ENCODE measurements around the gene HDAC10. TPM values are rescaled to one million over a fixed set of nuclear protein-coding genes. Genes with fewer than 3 reads are reported as not detected.

The HDAC10 gene
- polyA plus RNA-seq, 1 donor: 20.5 TPM

DNA sequence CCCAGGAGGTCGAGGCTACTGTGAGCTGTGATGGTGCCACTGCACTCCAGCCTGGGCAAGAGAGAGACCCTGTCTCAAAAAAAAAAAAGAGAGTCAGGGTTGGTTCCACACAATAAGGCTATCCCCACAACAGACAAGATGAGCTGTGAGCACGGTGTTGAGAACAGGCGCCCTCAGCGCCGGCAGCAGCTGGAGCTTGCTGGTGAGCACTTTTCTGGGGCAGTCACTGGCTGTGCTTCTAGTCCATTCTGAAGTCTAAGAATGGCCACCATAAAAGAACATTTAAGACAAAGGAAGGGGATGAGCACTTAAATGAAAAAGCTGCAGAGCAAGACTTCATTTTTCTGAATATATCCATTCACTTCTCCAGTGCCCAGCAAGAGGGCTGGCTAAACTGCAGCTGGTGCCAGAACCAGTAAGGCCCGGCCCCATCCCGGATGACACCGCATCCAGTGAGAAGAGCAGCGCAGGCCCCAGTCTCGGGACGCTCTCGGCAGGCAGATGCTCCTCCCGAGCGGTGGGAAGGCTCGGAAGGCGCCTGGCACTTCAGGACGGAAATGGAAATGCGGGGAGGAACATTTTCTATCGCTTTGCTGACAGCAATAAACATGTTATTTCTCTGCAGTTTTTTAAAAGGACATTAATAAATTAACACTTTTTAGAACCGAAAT is 18.4 kb downstream of the HDAC10 start:
- no peak for DNase-seq

DNA sequence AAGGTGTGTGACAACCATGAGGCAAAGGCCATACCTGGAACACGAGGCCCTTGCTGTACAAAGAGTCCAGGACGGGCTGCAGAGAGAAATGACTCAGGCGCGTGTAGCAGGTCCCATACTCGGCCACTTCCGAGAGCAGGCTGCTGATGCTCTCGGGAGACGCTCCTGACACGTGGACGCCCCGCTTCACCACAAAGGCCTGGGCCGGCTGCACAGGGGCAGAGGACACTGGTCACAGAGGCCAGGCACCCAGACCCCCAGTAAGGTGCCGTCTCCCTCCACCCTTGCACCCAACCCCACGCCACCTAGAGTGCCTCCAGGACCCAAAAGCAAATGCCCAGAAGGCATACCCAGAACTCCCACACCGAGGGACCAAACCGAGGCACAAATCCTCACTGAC is 21.7 kb downstream of the HDAC10 start:
- no peak for DNase-seq

DNA sequence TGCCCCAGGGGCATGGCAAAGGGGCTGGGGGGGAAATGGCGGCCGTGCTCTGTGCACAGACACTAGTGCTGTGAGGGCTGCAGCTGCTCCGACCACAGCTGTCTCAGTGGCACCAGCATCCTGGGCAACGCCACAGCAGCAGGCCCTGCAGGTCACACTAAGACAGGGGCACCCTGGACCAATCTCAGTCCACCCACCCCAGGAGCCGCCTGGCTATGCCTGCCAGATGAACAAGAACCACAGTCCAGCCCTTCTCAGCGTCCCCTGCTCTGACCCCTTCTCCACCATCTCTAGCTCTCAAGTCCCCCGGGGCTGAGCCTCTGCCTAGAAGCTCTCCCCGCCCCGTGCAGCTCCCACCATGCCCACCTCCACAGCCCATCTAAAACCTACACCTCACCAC is 22.7 kb downstream of the HDAC10 start:
- no peak for DNase-seq

DNA sequence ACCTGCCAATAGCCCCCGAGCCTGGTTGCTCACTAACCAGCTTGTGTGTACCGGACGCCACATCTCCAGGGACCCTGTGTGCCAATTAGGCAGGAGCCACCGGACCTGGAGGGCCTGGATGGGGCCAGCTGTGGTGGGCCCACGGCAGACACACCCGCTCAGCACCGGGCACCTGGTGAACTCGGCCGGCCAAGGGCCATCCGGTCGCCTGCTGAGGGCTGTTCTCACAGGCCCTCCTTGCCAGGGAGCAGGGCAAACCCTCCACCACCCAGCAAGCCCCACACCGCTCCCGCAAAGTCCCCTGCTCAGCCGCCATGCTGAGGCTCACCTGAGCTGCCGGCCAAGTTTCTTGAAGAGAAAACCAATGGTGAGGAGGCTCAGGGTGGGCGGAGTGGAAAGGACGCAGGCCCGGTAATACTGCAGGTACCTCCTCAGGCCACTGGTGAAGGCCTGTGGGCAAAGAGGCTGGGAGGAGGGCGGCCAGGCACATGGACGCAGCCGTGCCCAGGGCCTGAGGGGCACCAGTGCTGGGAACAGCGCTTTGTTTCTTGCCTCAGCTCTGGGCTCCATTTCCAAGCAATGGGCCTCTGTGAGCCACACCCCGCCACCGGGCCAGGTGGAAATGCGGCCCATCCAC is 23.4 kb downstream of the HDAC10 start:
- no peak for DNase-seq

DNA sequence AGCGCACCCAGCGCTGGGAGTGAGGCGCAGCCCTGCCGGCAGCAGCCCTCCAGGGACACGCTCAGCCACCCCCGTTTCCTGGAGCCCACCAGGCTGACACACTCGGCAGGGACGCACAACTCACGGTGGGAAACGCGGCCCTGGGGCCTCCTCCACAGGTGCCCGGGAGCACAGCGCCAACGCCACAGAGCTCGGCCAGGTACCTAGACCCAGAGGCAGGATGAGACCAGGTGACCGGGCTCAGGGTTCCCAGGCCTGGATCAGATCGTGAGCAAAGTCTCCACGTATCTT is 24.2 kb downstream of the HDAC10 start:
- no peak for DNase-seq

DNA sequence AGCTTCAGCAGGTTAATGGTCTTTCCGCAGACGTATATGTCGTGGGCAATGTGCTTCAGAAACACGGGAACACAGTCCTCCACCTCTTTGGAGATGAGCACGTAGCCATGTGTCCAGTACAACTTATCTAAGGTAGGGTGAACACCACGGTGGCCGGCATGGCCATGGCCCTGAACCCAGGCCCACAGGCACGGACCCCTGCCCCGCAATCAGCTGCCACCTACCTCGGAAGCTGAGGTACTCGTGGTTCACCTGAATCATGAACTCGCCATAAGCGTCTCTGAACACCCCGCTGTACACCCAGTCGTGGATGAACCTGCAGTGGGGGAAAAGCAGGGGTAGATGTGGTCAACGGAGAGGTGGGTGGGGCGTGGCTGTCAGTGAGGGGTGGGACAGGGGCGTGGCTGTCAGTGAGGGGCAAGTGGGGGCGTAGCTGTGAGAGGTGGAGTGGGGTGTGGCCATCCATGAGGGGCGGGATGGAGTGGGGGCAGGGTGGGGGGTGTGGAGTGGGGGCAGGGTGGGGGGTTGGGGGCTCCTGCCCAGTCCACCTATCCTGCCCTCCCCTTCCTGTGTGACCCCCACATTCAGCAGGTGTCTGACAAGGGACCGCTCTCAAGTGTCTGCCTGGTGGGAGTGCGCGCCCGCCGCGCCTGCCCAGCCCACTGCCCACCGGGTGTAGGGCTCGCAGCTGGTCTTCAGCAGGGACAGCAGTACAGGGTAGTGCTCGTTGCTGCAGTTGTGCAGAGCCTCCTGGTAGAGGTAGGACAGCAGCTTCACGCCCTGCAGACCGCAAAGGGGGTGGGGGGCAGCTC is 24.8 kb downstream of the HDAC10 start:
- DNase-seq: no peak

DNA sequence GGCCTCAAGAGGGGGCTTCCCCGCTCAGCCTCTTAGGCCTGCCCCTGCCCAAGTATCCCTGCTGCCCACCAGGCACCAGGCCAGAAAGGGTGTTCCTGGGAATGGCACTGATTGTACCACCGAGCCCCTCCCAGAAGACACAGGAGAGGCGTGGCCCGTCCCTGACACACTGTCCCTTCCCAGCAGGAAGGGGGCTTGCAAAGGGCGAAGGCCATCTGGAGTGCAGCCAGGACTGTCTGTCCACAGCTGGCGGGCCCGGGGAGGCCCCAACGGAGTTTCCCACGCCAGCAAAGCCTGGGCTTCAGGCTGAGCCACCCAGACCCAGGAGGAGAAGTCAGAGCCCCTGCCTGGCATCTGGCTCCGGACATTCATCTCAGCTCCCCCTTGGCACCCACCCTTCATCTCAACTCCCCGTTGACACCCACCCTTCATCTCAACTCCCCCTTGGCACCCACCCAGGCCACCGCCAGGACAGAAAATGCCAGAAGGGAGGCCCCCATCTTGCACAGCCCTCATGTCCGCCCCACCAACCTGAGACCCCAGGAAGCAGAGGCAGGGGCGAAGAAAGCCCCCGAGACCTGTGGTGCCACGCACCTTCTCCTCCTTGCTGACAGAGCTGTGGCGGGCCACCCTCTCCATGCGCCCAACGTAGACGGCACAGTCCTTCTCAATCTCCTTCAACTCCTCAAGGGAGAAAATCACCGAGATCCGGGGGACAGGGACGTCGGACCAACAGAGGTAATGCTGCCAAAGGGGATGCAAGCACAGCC is 25.7 kb downstream of the HDAC10 start:
- DNase-seq: no peak

DNA sequence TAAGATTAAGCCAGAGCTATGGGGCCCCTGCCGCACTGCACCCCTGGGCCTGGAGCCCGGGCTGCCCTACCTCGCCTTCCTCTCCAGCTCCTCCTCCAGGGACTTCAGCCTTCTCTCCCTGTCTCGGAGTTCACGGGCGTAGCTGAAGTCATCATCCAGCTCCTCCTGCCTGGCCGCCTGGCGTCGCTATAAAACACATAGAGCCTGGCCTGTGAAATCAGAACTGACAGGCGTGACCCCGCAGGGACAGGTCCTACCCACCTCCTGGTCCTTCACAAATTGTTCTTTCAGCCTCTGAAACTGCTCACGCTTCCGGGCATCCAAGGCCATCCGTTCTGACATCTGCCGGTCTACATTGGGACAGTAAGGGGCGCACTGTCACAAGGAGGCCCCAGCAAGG is 27.0 kb downstream of the HDAC10 start:
- DNase-seq: no peak

DNA sequence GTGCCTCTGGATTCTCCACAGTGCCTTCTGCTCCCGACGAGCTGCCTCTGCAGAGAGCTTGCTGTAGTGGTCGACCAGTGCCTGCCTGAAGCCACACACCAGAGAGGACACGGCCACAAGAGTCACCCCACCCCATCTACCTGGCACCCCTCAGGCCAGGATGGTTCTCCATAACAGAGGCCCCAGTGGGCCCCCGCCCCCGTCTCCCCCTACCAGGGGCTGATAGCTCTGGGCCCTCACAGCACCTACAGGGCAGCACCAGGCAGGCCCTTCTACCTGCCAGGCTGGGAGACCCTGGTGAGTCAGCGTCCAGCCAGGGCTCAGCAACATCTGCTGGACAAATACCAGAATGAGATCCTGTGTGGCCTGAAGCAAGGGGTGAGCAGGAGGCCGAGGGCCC is 28.6 kb downstream of the HDAC10 start:
- no peak for DNase-seq

DNA sequence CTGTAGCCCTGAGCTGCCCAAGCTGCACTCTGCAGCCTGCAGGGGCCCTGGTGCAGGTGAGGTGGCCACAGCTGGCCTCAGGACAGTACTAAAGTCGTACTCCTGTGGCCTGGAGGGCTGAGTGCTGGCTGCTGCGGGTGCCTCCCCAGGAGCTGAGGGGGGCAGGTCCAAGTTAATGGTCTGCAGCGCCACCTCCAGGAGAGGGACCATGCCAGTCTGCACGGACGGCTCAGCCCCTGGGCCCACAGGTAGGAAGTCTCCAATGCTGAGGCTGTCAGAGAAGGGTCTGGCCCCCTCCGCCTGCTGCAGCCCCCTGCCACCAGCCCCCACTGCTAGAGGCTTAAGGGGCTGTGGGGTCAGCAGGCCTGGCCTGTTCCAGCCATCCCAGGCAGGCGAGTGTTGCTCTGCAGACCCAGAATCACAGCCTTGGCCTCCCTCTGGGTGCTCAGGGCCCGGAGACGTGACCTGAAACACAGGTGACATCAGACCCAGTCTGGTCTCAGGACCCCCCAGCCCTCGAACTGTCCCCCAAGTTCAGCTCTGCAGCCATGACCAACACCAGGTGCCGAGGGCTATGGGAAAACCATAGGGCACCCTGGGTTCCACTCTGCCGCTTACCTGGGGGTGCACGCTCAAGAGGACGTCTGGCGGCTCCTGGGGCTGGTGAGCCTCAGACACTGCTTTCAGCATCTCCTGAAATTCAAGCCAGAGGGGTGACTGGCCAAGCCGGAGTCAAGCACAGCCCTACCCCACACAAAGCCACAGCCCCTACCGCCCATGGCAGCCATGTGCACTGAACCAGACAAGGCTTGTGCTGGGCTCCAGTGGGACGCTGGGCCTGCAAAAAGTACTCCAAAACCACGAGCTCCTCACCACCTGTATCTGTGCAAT is 29.4 kb downstream of the HDAC10 start:
- DNase-seq: no peak

DNA sequence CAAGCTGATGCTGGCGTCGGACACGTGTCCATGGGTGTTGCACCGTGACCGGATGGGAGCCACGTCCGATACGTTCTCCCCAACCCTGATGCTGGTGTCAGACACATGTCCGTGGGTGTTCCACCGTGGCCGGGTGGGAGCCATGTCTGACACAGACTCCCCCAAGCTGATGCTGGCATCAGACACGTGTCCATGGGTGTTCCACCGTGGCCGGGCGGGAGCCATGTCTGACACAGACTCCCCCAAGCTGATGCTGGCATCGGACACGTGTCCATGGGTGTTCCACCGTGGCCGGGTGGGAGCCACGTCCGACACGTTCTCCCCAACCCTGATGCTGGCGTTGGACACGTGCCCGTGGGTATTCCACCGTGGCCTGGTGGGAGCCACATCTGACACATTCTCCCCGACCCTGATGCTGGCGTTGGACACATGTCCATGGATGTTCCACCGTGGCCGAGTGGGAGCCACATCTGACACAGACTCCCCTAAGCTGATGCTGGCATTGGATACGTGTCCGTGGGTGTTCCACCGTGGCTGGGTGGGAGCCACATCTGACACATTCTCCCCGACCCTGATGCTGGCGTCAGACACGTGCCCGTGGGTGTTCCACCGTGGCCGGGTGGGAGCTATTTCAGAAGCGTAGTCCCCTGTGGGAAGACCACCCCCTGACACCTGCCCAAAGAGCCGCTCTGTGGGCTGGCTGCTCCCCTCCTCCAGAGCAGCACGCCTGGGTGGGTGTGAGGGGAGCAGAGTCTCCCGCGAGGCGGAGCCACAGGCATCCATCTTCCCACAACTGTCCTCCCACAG is 30.3 kb downstream of the HDAC10 start:
- DNase-seq: no peak

DNA sequence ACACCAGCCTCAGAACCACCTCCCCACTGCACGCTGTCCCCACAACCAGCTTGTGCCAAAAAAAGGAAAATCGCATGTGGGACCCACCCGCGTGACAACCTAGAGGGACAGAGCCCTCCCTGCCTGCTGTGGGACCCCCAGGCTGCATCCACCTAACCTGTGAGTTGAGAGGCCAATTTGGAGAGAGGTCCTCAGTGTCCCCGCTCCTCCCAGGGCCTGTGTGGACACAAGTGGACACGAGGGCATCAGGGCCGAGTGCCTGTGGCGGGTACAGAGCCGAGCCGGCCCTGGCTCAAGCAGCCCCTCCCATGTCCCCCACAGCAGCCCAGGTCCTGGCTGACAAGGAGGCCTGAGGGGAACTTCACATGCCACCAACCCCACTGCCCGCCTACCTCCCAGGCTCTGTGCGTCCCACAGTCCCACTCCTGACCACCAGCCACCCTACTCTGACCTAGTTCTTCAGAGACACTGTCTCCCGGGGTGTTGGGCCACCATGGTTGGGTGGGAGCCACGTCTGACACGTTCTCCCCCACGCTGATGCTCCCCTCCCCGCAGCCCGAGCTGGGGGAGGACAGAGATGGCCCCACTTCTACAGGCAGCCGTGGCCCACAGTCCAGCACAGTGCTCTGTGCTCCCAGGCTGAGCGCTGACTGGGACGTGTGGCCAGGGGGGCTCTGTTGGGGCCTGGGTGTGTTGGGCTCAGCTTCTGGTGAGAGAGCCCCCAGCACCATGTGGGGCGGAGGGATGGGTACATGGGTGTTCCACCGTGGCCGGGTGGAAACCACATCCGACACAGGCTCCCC is 31.1 kb downstream of the HDAC10 start:
- no peak for DNase-seq

DNA sequence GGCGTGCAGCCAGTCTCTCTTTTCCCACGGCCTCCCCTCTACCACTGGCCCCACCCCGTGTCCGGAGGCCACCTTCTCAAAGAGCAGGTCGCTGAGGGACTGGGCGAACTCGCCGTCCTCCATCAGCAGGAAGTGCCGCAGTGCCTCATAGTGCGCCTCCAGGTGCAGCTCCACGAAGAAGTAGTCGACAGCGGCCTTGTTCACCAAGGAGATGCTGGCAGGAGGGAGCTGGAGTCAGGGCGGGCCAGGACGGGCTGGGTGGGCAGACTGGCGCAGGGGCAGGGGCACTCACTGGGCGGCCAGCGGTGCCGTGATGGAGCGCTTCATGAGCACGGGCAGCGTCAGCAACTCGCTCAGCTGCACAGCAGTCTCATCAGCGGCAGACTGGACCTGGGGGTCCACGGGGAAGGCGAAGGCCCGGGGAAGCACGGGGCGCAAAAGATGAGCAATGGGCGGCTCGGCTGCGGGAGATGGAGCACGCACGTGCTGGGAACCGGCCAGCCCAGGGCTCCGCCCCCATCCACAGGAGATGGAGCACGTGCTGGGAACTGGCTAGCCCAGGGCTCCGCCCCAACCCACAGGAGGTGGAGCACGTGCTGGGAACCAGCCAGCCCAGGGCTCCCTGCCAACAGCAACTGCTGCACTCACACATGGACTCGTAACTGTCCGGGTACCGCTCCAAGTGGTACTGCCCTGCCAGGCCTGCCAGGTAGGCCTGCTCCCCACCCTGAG is 31.9 kb downstream of the HDAC10 start:
- no peak for DNase-seq

DNA sequence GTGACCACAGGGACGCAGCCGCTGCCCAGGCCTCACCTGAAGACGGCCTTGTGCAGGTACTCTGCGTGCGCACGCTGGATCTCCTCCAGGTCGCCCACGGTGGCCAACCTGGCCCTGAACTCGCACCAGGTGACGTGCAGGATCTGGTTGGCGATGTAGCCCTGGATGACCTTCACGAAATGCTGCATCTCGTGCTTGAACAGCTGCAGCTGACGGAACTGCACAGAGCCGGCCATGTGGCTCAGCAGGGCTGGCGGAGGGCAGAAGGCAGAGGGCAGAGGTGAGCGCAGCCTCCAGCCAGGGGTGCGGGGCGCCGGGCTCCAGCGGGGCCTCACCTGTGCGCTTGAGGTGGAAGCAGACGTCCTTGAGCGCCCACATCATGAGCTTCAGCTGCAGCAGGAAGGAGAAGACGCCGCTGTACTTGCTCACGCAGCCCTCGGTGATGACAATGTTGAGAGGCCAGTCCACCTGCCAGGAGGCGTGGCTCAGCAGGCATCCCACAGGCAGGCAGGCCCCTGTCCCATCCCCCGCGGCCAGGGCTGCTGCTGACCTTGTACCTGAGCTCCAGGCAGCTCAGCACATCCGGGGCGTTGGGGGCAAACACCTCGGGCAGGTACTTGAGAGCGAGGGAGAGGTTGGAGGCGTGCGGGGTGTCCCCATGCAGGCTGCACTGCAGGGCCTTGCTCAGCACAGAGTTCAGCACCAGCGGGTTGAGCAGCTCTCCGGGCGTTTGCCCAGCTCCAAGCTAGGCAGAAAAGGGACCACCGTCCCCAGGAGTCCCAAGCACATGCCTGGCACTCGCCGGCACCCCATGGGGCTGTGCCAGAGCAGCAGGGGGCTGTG is 32.7 kb downstream of the HDAC10 start:
- DNase-seq: no peak

DNA sequence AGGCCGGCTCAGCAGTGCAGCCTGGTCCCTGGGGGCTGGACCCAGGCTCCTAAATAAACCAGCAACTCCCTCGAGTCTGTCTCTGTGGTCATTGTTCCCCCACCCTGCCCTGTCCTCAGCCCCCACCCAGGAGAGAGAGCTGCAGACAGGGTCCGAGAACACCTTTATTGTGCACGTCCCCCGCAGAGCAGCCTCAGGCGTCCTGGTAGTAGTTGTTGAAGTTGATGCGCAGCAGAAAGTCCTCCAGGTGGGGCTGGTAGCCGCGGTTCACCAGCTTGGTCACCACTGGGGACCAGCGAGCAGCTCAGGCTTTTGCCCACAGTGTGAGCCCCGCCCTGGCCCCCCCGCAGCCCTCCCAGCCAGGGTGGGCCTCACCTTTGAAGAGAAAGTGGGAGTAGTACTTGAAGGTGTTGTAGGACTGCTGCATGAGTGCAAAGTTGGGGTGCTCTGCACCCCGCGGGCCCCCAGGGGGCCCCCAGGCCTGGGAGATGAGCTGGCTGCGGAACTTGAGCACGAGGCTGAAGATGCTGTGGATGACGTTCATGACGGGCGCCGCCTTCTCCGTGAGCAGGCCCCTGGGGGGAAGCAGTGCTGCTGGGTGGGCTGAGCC is 33.4 kb downstream of the HDAC10 start:
- DNase-seq: no peak

DNA sequence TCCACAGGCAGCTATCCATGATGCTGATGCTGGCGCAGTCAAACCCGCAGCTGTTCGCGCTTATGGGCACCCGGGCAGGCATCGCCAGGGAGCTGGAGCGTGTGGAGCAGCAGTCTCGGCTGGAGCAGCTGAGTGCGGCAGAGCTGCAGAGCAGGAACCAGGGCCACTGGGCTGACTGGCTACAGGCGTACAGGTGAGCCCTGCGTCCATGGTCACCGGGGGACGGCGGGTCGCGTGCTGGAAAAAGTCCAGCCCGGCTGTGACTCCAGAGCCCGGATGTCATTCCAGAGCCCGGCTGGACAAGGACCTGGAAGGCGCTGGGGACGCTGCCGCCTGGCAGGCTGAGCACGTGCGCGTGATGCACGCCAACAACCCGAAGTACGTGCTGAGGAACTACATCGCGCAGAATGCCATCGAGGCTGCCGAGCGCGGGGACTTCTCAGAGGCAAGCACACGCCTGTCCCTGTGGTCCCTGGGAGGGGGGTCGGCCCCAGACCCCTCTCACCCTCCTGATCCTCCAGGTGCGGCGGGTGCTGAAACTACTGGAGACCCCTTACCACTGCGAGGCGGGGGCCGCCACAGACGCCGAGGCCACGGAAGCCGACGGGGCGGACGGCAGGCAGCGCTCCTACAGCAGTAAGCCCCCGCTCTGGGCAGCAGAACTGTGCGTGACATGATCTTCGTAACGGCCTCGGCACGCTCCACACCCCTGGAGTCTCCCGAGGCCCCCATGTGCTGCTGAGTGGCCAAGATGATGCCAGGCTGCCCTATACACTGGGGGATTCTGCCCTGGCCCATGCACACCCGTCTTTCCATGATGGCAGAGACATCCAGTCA is 34.2 kb downstream of the HDAC10 start:
- DNase-seq: no peak

DNA sequence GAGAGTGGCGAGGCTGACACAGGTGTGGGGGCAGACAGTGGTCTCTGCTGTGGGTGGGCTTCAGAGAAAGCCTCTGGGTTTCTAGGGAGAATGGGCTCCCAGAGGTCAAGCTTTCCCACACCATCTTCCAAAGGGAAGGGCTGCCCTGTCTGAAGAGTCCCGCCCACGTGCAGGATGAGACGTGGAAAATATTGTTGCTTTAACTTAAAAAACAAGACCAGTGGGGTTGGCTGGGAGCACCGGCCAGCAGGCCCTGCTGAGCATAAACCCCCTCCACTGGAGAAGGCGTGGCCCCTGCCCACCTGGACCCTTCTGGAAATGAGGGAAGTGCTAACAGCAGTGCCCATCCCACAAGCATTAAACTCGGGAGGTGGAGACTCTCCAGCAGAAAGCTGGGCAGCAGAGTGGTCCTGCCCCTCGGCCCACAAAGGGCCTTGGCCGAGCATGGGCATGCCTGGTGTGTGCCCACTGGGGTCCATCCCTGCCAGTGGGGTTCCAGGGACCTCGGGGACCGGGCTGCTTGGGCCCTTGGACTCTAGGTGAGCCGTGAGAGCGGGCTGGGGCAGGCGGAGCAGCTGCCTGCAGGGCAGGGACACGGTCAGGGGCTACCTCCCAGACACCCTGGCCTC is 34.9 kb downstream of the HDAC10 start:
- no peak for DNase-seq
